ENCODE results near the gene RNF144A.

DNA sequence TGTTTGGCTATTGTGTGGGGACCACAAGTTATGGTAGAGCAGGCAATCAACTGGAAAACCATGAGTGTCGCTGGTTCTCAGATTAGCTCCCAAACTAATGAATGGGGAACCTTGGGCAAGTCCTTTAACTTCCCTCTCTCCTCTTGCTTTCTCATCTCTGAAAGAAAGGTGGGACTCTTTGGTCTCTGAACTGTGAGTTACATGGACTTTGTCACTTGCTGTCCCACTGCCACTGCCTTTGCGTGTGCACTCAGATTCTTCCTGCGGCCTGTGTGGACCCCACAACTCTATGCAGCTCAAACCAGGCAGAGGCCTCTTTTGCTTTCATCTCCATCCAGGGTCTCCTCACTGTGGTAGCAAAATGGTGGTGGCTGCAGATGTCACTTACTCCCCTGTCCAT, 86.7 kb downstream of the RNF144A start:
- TF ChIP-seq, protein P1, sequence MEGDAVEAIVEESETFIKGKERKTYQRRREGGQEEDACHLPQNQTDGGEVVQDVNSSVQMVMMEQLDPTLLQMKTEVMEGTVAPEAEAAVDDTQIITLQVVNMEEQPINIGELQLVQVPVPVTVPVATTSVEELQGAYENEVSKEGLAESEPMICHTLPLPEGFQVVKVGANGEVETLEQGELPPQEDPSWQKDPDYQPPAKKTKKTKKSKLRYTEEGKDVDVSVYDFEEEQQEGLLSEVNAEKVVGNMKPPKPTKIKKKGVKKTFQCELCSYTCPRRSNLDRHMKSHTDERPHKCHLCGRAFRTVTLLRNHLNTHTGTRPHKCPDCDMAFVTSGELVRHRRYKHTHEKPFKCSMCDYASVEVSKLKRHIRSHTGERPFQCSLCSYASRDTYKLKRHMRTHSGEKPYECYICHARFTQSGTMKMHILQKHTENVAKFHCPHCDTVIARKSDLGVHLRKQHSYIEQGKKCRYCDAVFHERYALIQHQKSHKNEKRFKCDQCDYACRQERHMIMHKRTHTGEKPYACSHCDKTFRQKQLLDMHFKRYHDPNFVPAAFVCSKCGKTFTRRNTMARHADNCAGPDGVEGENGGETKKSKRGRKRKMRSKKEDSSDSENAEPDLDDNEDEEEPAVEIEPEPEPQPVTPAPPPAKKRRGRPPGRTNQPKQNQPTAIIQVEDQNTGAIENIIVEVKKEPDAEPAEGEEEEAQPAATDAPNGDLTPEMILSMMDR (IDR thresholded peaks at IDR 0.05) = no peak
- no peak for TF ChIP-seq POLR2A (IDR thresholded peaks at IDR 0.05)

All from ovary (tissue), 3 donors.